Esophagus muscularis mucosa (tissue), 4 donors: ENCODE results near the gene KHSRP. TPM values are rescaled to one million over a fixed set of nuclear protein-coding genes. Genes with fewer than 3 reads are reported as not detected.
"Not testable (repeated sequence)": the region's sequence is repeated elsewhere in the genome, so short reads cannot be mapped to it uniquely, and the experiment has no call there.

Source experiments
- DNase-seq: peaks from one replicate; pipeline ENCODE4 v3.0.0-alpha.2; 2017; ENCODE audit errors: extremely low spot score
- H3K27ac ChIP-seq, 4 donors: fragments of 200-600 bp; sonication (generic); replicated peaks in 1 of 4; 1 replicate in 3 of 4; 2 replicates in 1 of 4; pipeline ENCODE4 v1.5.1; 2016 to 2019; ENCODE audit warnings: mild to moderate bottlenecking in 1 of 4
- H3K27me3 ChIP-seq, 4 donors: fragments of 200-600 bp; sonication (generic); one replicate each; pipeline versions ENCODE4 v1.5.1 to v1.6.0; 2016 to 2019
- H3K36me3 ChIP-seq, 4 donors: fragments of 200-600 bp; sonication (generic); one replicate each; pipeline ENCODE4 v1.5.1; 2016 to 2019
- H3K4me1 ChIP-seq, 4 donors: fragments of 200-600 bp; sonication (generic); one replicate each; pipeline ENCODE4 v1.5.1; 2016 to 2019
- H3K4me3 ChIP-seq, 4 donors: fragments of 200-600 bp; sonication (generic); 1 replicate in 2 of 4; 2 replicates in 2 of 4; pipeline ENCODE4 v1.5.1; 2016 to 2019; ENCODE audit warnings: mild to moderate bottlenecking in 4 of 4, moderate library complexity in 1 of 4
- H3K9me3 ChIP-seq, 4 donors: fragments of 200-600 bp; sonication (generic); 1 replicate in 3 of 4; 2 replicates in 1 of 4; pipeline ENCODE4 v1.5.1; 2016 to 2019
- CTCF ChIP-seq, 3 experiments: fragments of 200-600 bp in 2 of 3; fragments of 450-650 bp in 1 of 3; sonication (generic) in 2 of 3; IDR thresholded peaks; one replicate each; pipeline ENCODE4 v1.5.1; 2017 to 2019; ENCODE audit warnings: antibody characterized with exemption in 3 of 3, mild to moderate bottlenecking in 2 of 3, moderate library complexity in 1 of 3
- EP300 ChIP-seq: sonication (generic); formaldehyde crosslinking; IDR thresholded peaks from one replicate; pipeline ENCODE4 v1.6.1; 2017; ENCODE audit warnings: antibody characterized with exemption
- POLR2A ChIP-seq: fragments of 450-650 bp; IDR thresholded peaks from one replicate; pipeline ENCODE4 v1.6.1; 2017; ENCODE audit warnings: antibody characterized with exemption, moderate library complexity, mild to moderate bottlenecking, low read depth
- POLR2AphosphoS5 ChIP-seq, 2 donors: sonication (generic); formaldehyde crosslinking; IDR thresholded peaks; one replicate each; pipeline ENCODE4 v1.6.1; 2017; ENCODE audit warnings: antibody characterized with exemption in 2 of 2
- WGBS: methylation state at CpG from one replicate; pipeline ENCODE4 v1.1.5; 2018; 5-methylcytosine and 5-hydroxymethylcytosine counted together
- intact Hi-C: fragments of 100-400 bp; cut with DNase I; formaldehyde crosslinking; loops from one replicate; pipeline ENCODE4 v1.15.1; 2023
- total RNA-seq, 4 donors: library from RNA; depleted of rRNA; stranded (reverse); fragments of >200 nt; gene quantifications; one replicate each; pipeline versions ENCODE4 v1.1.0 to v1.2.1, GENCODE V29; 2016

KHSRP gene
- total RNA-seq, 4 donors from 2014 or later, result 105 to 202 (median 148) TPM

DNA sequence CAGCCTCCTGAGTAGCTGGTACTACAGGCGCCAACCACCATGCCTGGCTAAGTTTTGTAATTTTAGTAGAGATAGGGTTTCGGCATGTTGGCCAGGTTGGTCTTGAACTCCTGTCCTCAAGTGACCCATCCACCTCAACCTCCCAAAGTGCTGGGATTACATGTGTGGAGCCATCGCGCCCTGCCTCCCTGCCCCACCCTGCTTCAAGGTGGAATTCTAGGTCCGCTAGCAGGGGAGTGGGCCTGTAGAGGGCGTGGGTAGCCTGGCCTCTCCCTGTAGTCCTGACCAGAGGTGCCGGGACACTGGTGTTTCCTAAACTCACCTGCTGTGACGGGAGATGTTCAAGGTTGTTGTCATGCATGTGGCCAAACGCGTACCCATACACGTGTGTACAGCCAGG, 8.6 kb upstream of the KHSRP start:
- no peaks in the 10 kb centered on the region for H3K27me3 ChIP-seq
- DNase-seq, result no peak
- no peak overlapping the region for H3K27ac ChIP-seq
- TF ChIP-seq EP300, result no peak
- TF ChIP-seq CTCF (IDR thresholded peaks at IDR 0.05), result no peak
- TF ChIP-seq POLR2AphosphoS5 (IDR thresholded peaks at IDR 0.05), result no peak
- TF ChIP-seq POLR2A, result no peak
- peaks cover 0 to 18% (median 3%) of the 10 kb centered on the region in 4 donors for H3K36me3 ChIP-seq
- H3K4me3 ChIP-seq, result no peak overlapping the region
- H3K9me3 ChIP-seq, result no peaks in the 10 kb centered on the region
- H3K4me1 ChIP-seq, result no peaks in the 10 kb centered on the region
- 85% methylated on average over 11 of the region's 11 CpGs for WGBS
- intact Hi-C loops, result no loop called here

GRCh38 chr19:6431891-6432290, 7.3 kb upstream of the KHSRP start:
- Histone ChIP-seq H3K27ac (no peak overlapping the region), H3K27me3 (no peaks in the 10 kb centered on the region), H3K4me1 (no peaks in the 10 kb centered on the region), H3K36me3 (peaks cover 0 to 18% (median 3%) of the 10 kb centered on the region in 4 donors), H3K4me3 (no peak overlapping the region), H3K9me3 (no peaks in the 10 kb centered on the region)
- TF ChIP-seq POLR2AphosphoS5 (IDR thresholded peaks at IDR 0.05), result no peak
- TF ChIP-seq EP300, result no peak
- TF ChIP-seq CTCF (IDR thresholded peaks at IDR 0.05), result no peak
- no peak for TF ChIP-seq POLR2A
- DNase-seq, result no peak
- intact Hi-C loops, result no loop called here
- 91% methylated on average over 11 of the region's 11 CpGs for WGBS

DNA sequence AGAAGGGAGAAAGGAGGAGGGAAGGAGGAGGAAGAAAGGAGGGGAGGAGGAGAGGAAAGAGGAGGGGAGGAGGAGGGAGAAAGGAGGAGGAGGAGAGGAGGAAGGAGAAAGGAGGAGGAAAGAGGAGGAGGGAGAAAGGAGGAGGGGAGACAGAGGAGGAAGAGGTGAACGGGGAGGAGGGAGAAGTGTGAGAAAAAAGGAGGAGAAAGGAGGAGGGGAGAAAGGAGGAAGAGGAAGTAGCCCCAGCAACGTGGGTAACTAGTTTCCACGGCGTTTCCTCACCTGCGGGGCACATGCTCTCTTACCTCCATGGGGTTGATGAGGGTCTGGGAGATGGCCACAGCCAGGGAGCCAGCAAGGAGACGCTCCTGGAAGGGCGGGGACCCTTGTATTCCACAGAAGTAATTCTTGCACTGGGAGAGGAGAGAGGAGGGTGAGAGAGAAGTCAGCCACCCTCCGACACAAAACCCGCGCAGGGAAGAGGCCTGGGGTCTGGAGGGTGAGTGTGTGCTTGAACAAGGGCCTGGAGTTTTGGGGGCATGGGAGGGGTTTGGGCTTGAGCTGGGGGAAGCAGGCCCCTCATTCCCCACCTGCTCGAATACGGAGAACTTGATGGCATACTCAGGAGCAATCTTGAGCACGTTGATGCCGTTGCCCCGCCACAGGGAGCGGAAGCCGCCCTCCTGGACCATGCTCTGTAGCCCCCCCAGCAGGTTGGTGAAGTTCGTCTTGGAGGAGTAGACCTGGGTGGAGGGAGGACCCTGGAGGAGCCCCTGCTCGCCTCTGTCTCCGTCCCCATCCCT, 5.0 kb upstream of the KHSRP start:
- no peak overlapping the region for H3K27ac ChIP-seq
- DNase-seq, result no peak
- no peaks in the 10 kb centered on the region for H3K27me3 ChIP-seq
- no peak overlapping the region for H3K4me3 ChIP-seq
- intact Hi-C loops, result no loop called here
- TF ChIP-seq CTCF (IDR thresholded peaks at IDR 0.05), result no peak
- H3K36me3 ChIP-seq, result peaks cover 0 to 10% (median 3%) of the 10 kb centered on the region in 4 donors
- 71% methylated on average over 19 of the region's 20 CpGs for WGBS
- no peaks in the 10 kb centered on the region for H3K9me3 ChIP-seq
- H3K4me1 ChIP-seq, result peaks cover 4 to 7% (median 6%) of the 10 kb centered on the region in 4 donors

DNA sequence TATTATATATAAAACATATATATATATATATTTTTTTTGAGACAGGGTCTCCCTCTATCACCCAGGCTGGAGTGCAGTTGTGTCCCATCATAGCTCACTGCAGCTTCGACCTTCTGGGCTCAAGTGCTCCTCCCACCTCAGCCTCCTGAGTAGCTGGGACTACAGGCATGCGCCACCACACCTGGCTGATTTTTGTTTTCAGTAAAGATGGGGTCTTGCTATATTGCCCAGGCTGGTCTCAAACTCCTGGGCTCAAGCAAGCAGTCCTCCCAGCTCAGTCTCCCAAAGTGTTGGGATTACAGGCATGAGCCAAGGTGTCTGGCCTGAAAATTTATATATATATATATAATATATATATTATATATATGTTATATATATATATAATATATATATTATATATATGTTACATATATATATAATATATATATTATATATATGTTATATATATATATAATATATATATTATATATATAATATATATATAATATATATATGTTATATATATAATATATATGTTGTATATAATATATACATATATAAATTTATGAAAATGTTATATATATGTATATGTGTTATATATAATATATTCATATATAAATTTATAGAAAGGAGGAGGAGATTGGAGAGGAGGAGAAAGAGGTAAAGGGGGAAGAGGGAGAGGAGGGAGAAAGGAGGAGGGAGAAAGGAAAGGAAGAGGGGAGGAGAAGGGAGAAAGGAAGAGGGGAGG, 4.2 kb upstream of the KHSRP start:
- H3K27ac ChIP-seq, H3K4me1 ChIP-seq, H3K27me3 ChIP-seq, H3K36me3 ChIP-seq, H3K9me3 ChIP-seq, DNase-seq, intact Hi-C loops, H3K4me3 ChIP-seq: not testable (repeated sequence)
- 89% methylated on average over 2 of the region's 2 CpGs for WGBS

DNA sequence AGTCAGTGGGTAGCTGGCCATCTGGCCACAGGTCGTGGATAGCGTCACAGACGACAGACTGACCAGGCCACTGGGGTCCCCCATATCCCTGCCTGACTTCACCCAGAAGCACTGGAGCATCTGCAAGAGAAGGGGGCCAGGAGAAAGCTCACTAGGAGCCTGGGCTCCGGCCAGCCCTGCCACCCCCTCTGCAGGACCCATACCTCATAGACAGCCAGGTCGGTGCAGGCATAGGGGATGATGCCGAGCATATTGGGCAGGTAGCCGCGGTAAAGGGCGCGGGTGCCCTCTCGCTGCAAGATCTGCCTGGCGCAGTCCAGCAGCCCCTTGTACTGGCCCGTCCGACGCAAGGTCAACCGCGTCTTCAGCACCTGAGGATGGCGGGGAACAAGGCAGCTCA, 2.5 kb upstream of the KHSRP start:
- DNase-seq, result no peak
- TF ChIP-seq POLR2A (no peak), EP300 (no peak), CTCF (IDR thresholded peaks at IDR 0.05) (no peak), POLR2AphosphoS5 (IDR thresholded peaks at IDR 0.05) (no peak)

More for the DNA sequence above, 2.5 kb upstream of the KHSRP start:
- Histone ChIP-seq H3K4me3 (no peak overlapping the region), H3K27ac (no peak overlapping the region), H3K27me3 (no peaks in the 10 kb centered on the region), H3K9me3 (no peaks in the 10 kb centered on the region), H3K4me1 (peaks cover 18 to 26% (median 24%) of the 10 kb centered on the region in 4 donors), H3K36me3 (peaks cover 0 to 6% (median under 1%) of the 10 kb centered on the region in 4 donors)
- WGBS, result 93% methylated on average over 18 of the region's 18 CpGs
- intact Hi-C loops, result no loop called here
